ENCODE measurements around the gene ITGAE. TPM values are rescaled to one million over a fixed set of nuclear protein-coding genes. Genes with fewer than 3 reads are reported as not detected.
"Not testable (repeated sequence)": the region's sequence is repeated elsewhere in the genome, so short reads cannot be mapped to it uniquely, and the experiment has no call there.

The ITGAE gene
- total RNA-seq, 1 experiment from 2014 or later: 31.6 TPM

- H3K4me1 ChIP-seq: no peaks in the 10 kb centered on the region
- no peaks in the 10 kb centered on the region for H3K9me3 ChIP-seq (replicated peaks)
- no peaks in the 10 kb centered on the region for H3K27me3 ChIP-seq
- peak overlapping the region; percentile 83 for H3K4me3 ChIP-seq
- DNase-seq: no peak
- H3K27ac ChIP-seq: peak overlapping the region; percentile 72
- peaks cover 15% of the 10 kb centered on the region for H3K36me3 ChIP-seq
These were observed 77.8 kb downstream of the ITGAE start for GRCh38 chr17:3723188-3723555.

- H3K27me3 ChIP-seq: no peaks in the 10 kb centered on the region
- no peaks in the 10 kb centered on the region for H3K4me1 ChIP-seq
- no peak for DNase-seq
- H3K9me3 ChIP-seq (replicated peaks): no peaks in the 10 kb centered on the region
- peak overlapping the region; percentile 72; the same call in 1 of the 2 replicates for H3K27ac ChIP-seq
- H3K4me3 ChIP-seq: peak overlapping the region; percentile 83
- peaks cover 11% of the 10 kb centered on the region for H3K36me3 ChIP-seq
These were observed 78.3 kb downstream of the ITGAE start for GRCh38 chr17:3722716-3723115.

- Histone ChIP-seq H3K4me3 (no peak overlapping the region), H3K4me1 (no peaks in the 10 kb centered on the region), H3K36me3 (peaks cover 4% of the 10 kb centered on the region; the same call in 1 of the 2 replicates), H3K27me3 (no peaks in the 10 kb centered on the region), H3K27ac (no peak overlapping the region), H3K9me3 (replicated peaks) (no peaks in the 10 kb centered on the region)
- DNase-seq: no peak
These were observed 81.7 kb downstream of the ITGAE start for GRCh38 chr17:3719265-3719664.

GRCh38 chr17:3718201-3718600 is 82.8 kb downstream of the ITGAE start:
- H3K4me3 ChIP-seq: no peak overlapping the region
- H3K4me1 ChIP-seq: no peaks in the 10 kb centered on the region
- peaks cover 4% of the 10 kb centered on the region; the same call in 1 of the 2 replicates for H3K36me3 ChIP-seq
- H3K9me3 ChIP-seq (replicated peaks): no peaks in the 10 kb centered on the region
- no peaks in the 10 kb centered on the region for H3K27me3 ChIP-seq
- H3K27ac ChIP-seq: no peak overlapping the region
- no peak for DNase-seq

- no peak for DNase-seq
- H3K4me1 ChIP-seq: no peaks in the 10 kb centered on the region
- no peaks in the 10 kb centered on the region for H3K27me3 ChIP-seq
- H3K4me3 ChIP-seq: no peak overlapping the region
- H3K27ac ChIP-seq: no peak overlapping the region
- H3K9me3 ChIP-seq (replicated peaks): no peaks in the 10 kb centered on the region
- H3K36me3 ChIP-seq: peaks cover 4% of the 10 kb centered on the region; the same call in 1 of the 2 replicates
These were observed 85.7 kb downstream of the ITGAE start for GRCh38 chr17:3715296-3715695.

GRCh38 chr17:3712811-3713463 is 88.1 kb downstream of the ITGAE start:
- H3K4me3 ChIP-seq: no peak overlapping the region
- H3K27ac ChIP-seq: no peak overlapping the region
- H3K9me3 ChIP-seq (replicated peaks): no peaks in the 10 kb centered on the region
- peaks cover 4% of the 10 kb centered on the region; the same call in 1 of the 2 replicates for H3K36me3 ChIP-seq
- DNase-seq: no peak
- no peaks in the 10 kb centered on the region for H3K27me3 ChIP-seq
- H3K4me1 ChIP-seq: no peaks in the 10 kb centered on the region

- H3K27ac ChIP-seq: no peak overlapping the region
- H3K36me3 ChIP-seq: peaks cover 4% of the 10 kb centered on the region; the same call in 1 of the 2 replicates
- H3K4me3 ChIP-seq: no peak overlapping the region
- DNase-seq: no peak
- no peaks in the 10 kb centered on the region for H3K9me3 ChIP-seq (replicated peaks)
- no peaks in the 10 kb centered on the region for H3K4me1 ChIP-seq
- no peaks in the 10 kb centered on the region for H3K27me3 ChIP-seq
These were observed 90.0 kb downstream of the ITGAE start for GRCh38 chr17:3710951-3711383.

- Histone ChIP-seq H3K9me3 (replicated peaks) (no peaks in the 10 kb centered on the region), H3K36me3 (no peaks in the 10 kb centered on the region; the same call in 1 of the 2 replicates), H3K27me3 (no peaks in the 10 kb centered on the region), H3K27ac (no peak overlapping the region), H3K4me1 (no peaks in the 10 kb centered on the region), H3K4me3 (no peak overlapping the region)
- no peak for DNase-seq
These were observed 92.6 kb downstream of the ITGAE start for GRCh38 chr17:3708366-3708765.

GRCh38 chr17:3705718-3705984 is 95.3 kb downstream of the ITGAE start:
- H3K9me3 ChIP-seq (replicated peaks); H3K27me3 ChIP-seq; H3K36me3 ChIP-seq; DNase-seq; H3K4me3 ChIP-seq; H3K4me1 ChIP-seq; H3K27ac ChIP-seq: not testable (repeated sequence)

GRCh38 chr17:3704931-3705717 is 95.9 kb downstream of the ITGAE start:
- H3K4me3 ChIP-seq: no peak overlapping the region
- H3K27ac ChIP-seq: no peak overlapping the region
- DNase-seq: no peak
- H3K36me3 ChIP-seq: no peaks in the 10 kb centered on the region
- H3K9me3 ChIP-seq (replicated peaks): no peaks in the 10 kb centered on the region
- no peaks in the 10 kb centered on the region for H3K27me3 ChIP-seq
- no peaks in the 10 kb centered on the region for H3K4me1 ChIP-seq

- not testable (repeated sequence) for H3K27ac ChIP-seq; DNase-seq; H3K27me3 ChIP-seq; H3K36me3 ChIP-seq; H3K4me3 ChIP-seq; H3K4me1 ChIP-seq; H3K9me3 ChIP-seq (replicated peaks)
These were observed 98.9 kb downstream of the ITGAE start for GRCh38 chr17:3702041-3702539.

- Histone ChIP-seq H3K4me1 (peaks cover 7% of the 10 kb centered on the region; the same call in 1 of the 2 replicates), H3K9me3 (replicated peaks) (no peaks in the 10 kb centered on the region), H3K27ac (no peak overlapping the region), H3K36me3 (no peaks in the 10 kb centered on the region), H3K27me3 (no peaks in the 10 kb centered on the region), H3K4me3 (no peak overlapping the region)
- no peak for DNase-seq
These were observed 101.0 kb downstream of the ITGAE start for GRCh38 chr17:3699951-3700350.

GRCh38 chr17:3698139-3698538 is 102.8 kb downstream of the ITGAE start:
- DNase-seq: no peak
- Histone ChIP-seq H3K27ac (no peak overlapping the region), H3K9me3 (replicated peaks) (no peaks in the 10 kb centered on the region), H3K4me1 (peaks cover 7% of the 10 kb centered on the region; the same call in 1 of the 2 replicates), H3K36me3 (no peaks in the 10 kb centered on the region), H3K4me3 (no peak overlapping the region), H3K27me3 (no peaks in the 10 kb centered on the region)

- Histone ChIP-seq H3K4me3 (no peak overlapping the region), H3K36me3 (no peaks in the 10 kb centered on the region), H3K27ac (no peak overlapping the region), H3K4me1 (peaks cover 7% of the 10 kb centered on the region; the same call in 1 of the 2 replicates), H3K9me3 (replicated peaks) (no peaks in the 10 kb centered on the region), H3K27me3 (no peaks in the 10 kb centered on the region)
- DNase-seq: no peak
These were observed 103.9 kb downstream of the ITGAE start for GRCh38 chr17:3697103-3697476.

GRCh38 chr17:3695723-3696411 is 105.1 kb downstream of the ITGAE start, which contains the start of gene P2RX5:
P2RX5 (minus strand) TSS chr17:3696155; CDS start chr17:3696005, 150 bp downstream.
- Histone ChIP-seq H3K4me1 (peaks cover 7% of the 10 kb centered on the region; the same call in 1 of the 2 replicates), H3K9me3 (replicated peaks) (no peaks in the 10 kb centered on the region), H3K36me3 (no peaks in the 10 kb centered on the region), H3K27ac (peak within 1 kb of the TSS; percentile 57), H3K27me3 (no peaks in the 10 kb centered on the region), H3K4me3 (peak within 1 kb of the TSS; percentile 45)
- DNase-seq: no peak

All from SJCRH30 (cell line).